IMR-90 (cell line): ENCODE results near the gene CACNG7. TPM values are rescaled to one million over a fixed set of nuclear protein-coding genes. Genes with fewer than 3 reads are reported as not detected.
A peak's percentile ranks its signal among the peaks of the same experiment; 100 is the strongest.

Experiments
- ATAC-seq: fragments of 200-7000 bp; cut with Tn5 transposase; 2 replicates; pipeline ENCODE4 v1.9.1; 2020; ENCODE audit warnings: low read depth, mild to moderate bottlenecking, moderate library complexity
- BruUV-seq: library from RNA; stranded (reverse); fragments of 400-500 nt; replicated peaks from 2 replicates; lab custom pipeline; 2021; lab: Mats Ljungman, UMichigan
- CTCF ChIA-PET: fragments of 300-600 bp; formaldehyde crosslinking; extraction: SDS; loops from one replicate; lab custom pipeline; 2021; ENCODE audit warnings: antibody characterized with exemption; lab: Yijun Ruan, JAX
- POLR2A ChIA-PET: fragments of 300-600 bp; sonication (Branson Sonifier 250); formaldehyde crosslinking; loops from one replicate; lab custom pipeline; 2022; ENCODE audit warnings: antibody characterized with exemption; ENCODE audit not compliant: unreplicated experiment; lab: Charles Lee
- DNase-seq: peaks from one replicate; pipeline ENCODE4 v3.0.0; 2013
- H2AFZ ChIP-seq: replicated peaks from 2 replicates; pipeline ENCODE3; 2013; ENCODE audit warnings: low read length, mild to moderate bottlenecking; ENCODE audit not compliant: poor library complexity
- H2AK5ac ChIP-seq: 2 replicates; pipeline ENCODE4 v1.6.1; 2013; ENCODE audit warnings: low read depth, low read length, inconsistent platforms
- H2AK9ac ChIP-seq: replicated peaks from 2 replicates; pipeline ENCODE3; 2013; ENCODE audit warnings: mild to moderate bottlenecking, low read depth, low read length, moderate library complexity; ENCODE audit not compliant: poor library complexity
- H2BK120ac ChIP-seq: 2 replicates; pipeline ENCODE4 v1.6.1; 2013; ENCODE audit warnings: low read depth, low read length, inconsistent platforms
- H2BK15ac ChIP-seq: 3 replicates; pipeline ENCODE4 v1.6.1; 2013; ENCODE audit warnings: low read depth, low read length, inconsistent platforms
- H2BK20ac ChIP-seq: 2 replicates; pipeline ENCODE4 v1.6.1; 2013; ENCODE audit warnings: low read depth, mild to moderate bottlenecking, inconsistent platforms, low read length, moderate library complexity
- H2BK5ac ChIP-seq: 2 replicates; pipeline ENCODE4 v1.6.1; 2013; ENCODE audit warnings: mild to moderate bottlenecking, low read depth, low read length, inconsistent platforms; ENCODE audit not compliant: poor library complexity, severe bottlenecking
- H3K14ac ChIP-seq: replicated peaks from 2 replicates; pipeline ENCODE4 v1.6.1; 2013; ENCODE audit warnings: low read depth, low read length, inconsistent platforms
- H3K18ac ChIP-seq: 2 replicates; pipeline ENCODE4 v1.6.1; 2013; ENCODE audit warnings: low read depth, low read length, control low read depth
- H3K23ac ChIP-seq: 2 replicates; pipeline ENCODE4 v1.6.1; 2013; ENCODE audit warnings: low read depth, low read length, inconsistent platforms
- H3K27ac ChIP-seq: 2 replicates; pipeline ENCODE4 v1.5.1; 2013; ENCODE audit warnings: mild to moderate bottlenecking, control low read depth, low read length; ENCODE audit not compliant: insufficient read depth
- H3K27me3 ChIP-seq: 2 replicates; pipeline ENCODE4 v1.6.1; 2013; ENCODE audit warnings: low read length; ENCODE audit not compliant: control insufficient read depth, insufficient read depth
- H3K36me3 ChIP-seq: 2 replicates; pipeline ENCODE4 v1.6.1; 2013; ENCODE audit warnings: low read length, mixed read lengths; ENCODE audit not compliant: control insufficient read depth, insufficient read depth
- H3K4ac ChIP-seq: 2 replicates; pipeline ENCODE4 v1.6.1; 2013; ENCODE audit warnings: low read depth, low read length, inconsistent platforms
- H3K4me1 ChIP-seq: 2 replicates; pipeline ENCODE4 v1.6.1; 2013; ENCODE audit warnings: low read length, mixed read lengths; ENCODE audit not compliant: control insufficient read depth, insufficient read depth
- H3K4me2 ChIP-seq: 2 replicates; pipeline ENCODE4 v1.6.1; 2013; ENCODE audit warnings: low read depth, mild to moderate bottlenecking, control low read depth, low read length, moderate library complexity
- H3K4me3 ChIP-seq: 2 replicates; pipeline ENCODE4 v1.5.1; 2013; ENCODE audit warnings: low read depth, mild to moderate bottlenecking, control low read depth, low read length, moderate library complexity; ENCODE audit not compliant: insufficient read depth
- H3K56ac ChIP-seq: 2 replicates; pipeline ENCODE4 v1.6.1; 2013; ENCODE audit warnings: low read length, inconsistent platforms; ENCODE audit not compliant: insufficient read depth; ENCODE audit errors: extremely low read depth
- H3K79me1 ChIP-seq, 2 experiments: 2 replicates each; pipeline ENCODE4 v1.6.1; 2013; ENCODE audit warnings: low read length in 2 of 2, inconsistent platforms in 1 of 2, low read depth in 1 of 2
- H3K9ac ChIP-seq: 2 replicates; pipeline ENCODE4 v1.6.1; 2013; ENCODE audit warnings: low read depth, low read length, control low read depth
- H3K9me1 ChIP-seq: 2 replicates; pipeline ENCODE4 v1.6.1; 2013; ENCODE audit warnings: low read length, inconsistent platforms; ENCODE audit not compliant: insufficient read depth
- H3K9me3 ChIP-seq: 2 replicates; pipeline ENCODE4 v1.6.1; 2013; ENCODE audit warnings: low read length; ENCODE audit not compliant: control insufficient read depth, insufficient read depth
- H4K20me1 ChIP-seq: 2 replicates; pipeline ENCODE4 v1.6.1; 2013; ENCODE audit warnings: low read length, inconsistent platforms; ENCODE audit not compliant: insufficient read depth
- H4K5ac ChIP-seq: 2 replicates; pipeline ENCODE4 v1.6.1; 2013; ENCODE audit warnings: mild to moderate bottlenecking, low read depth, low read length, control low read depth
- H4K8ac ChIP-seq, 2 experiments: 2 replicates each; pipeline ENCODE4 v1.6.1; 2013; ENCODE audit warnings: low read depth in 2 of 2, low read length in 2 of 2, control low read depth in 1 of 2, inconsistent platforms in 1 of 2
- H4K91ac ChIP-seq: 2 replicates; pipeline ENCODE4 v1.6.1; 2013; ENCODE audit warnings: low read depth, low read length, inconsistent platforms; ENCODE audit not compliant: insufficient read depth
- BHLHE40 ChIP-seq: fragments of 150-350 bp; IDR thresholded peaks from 2 replicates; pipeline ENCODE4 v1.6.1; 2016; ENCODE audit warnings: mild to moderate bottlenecking, low read depth, low read length
- CEBPB ChIP-seq: IDR thresholded peaks from 2 replicates; pipeline ENCODE4 v1.6.1; 2012; ENCODE audit warnings: low read depth, low read length, improper control_type of control experiment
- CHD1 ChIP-seq: IDR thresholded peaks from 2 replicates; pipeline ENCODE4 v1.6.1; 2012; ENCODE audit warnings: low read depth, low read length, improper control_type of control experiment
- CTCF ChIP-seq: conservative IDR thresholded peaks from 2 replicates; pipeline ENCODE4 v1.5.1; 2012; ENCODE audit warnings: mild to moderate bottlenecking, low read depth, low read length, improper control_type of control experiment
- ELK1 ChIP-seq: fragments of 150-350 bp; IDR thresholded peaks from 2 replicates; pipeline ENCODE4 v1.6.1; 2016; ENCODE audit warnings: low read depth, mild to moderate bottlenecking, low read length, moderate library complexity, borderline replicate concordance
- FOS ChIP-seq: fragments of 150-350 bp; IDR thresholded peaks from 2 replicates; pipeline ENCODE4 v1.6.1; 2016; ENCODE audit warnings: low read depth, low read length
- MAFK ChIP-seq: IDR thresholded peaks from 2 replicates; pipeline ENCODE4 v1.6.1; 2012; ENCODE audit warnings: low read depth, low read length, improper control_type of control experiment
- MAZ ChIP-seq: IDR thresholded peaks from 2 replicates; pipeline ENCODE4 v1.6.1; 2012; ENCODE audit warnings: low read depth, mild to moderate bottlenecking, low read length, improper control_type of control experiment, moderate library complexity, borderline replicate concordance
- MXI1 ChIP-seq: IDR thresholded peaks from 2 replicates; pipeline ENCODE4 v1.6.1; 2012; ENCODE audit warnings: low read depth, mild to moderate bottlenecking, low read length, moderate library complexity, borderline replicate concordance
- NFE2L2 ChIP-seq: fragments of 150-350 bp; IDR thresholded peaks from 2 replicates; pipeline ENCODE4 v1.6.1; 2016; ENCODE audit warnings: low read depth, mild to moderate bottlenecking, low read length
- POLR2A ChIP-seq: IDR thresholded peaks from 2 replicates; pipeline ENCODE4 v1.6.1; 2012; ENCODE audit warnings: mild to moderate bottlenecking, low read depth, low read length
- RAD21 ChIP-seq: IDR thresholded peaks from 2 replicates; pipeline ENCODE4 v1.6.1; 2012; ENCODE audit warnings: low read length, improper control_type of control experiment
- RCOR1 ChIP-seq: IDR thresholded peaks from 2 replicates; pipeline ENCODE4 v1.6.1; 2012; ENCODE audit warnings: mild to moderate bottlenecking, low read length, improper control_type of control experiment; ENCODE audit not compliant: insufficient replicate concordance
- RFX5 ChIP-seq: IDR thresholded peaks from 2 replicates; pipeline ENCODE4 v1.8.0; 2012; ENCODE audit warnings: low read depth, mild to moderate bottlenecking, low read length, moderate library complexity
- SMC3 ChIP-seq: fragments of 150-350 bp; IDR thresholded peaks from 2 replicates; pipeline ENCODE4 v1.6.1; 2016; ENCODE audit warnings: low read depth, mild to moderate bottlenecking, antibody characterized with exemption, low read length, moderate library complexity
- WGBS, 2 experiments: methylation state at CpG; one replicate each; pipeline versions ENCODE4 v1.1.5 to v1.1.7; 2013; ENCODE audit warnings: missing lambda C conversion rate in 2 of 2; ENCODE audit not compliant: insufficient read length in 1 of 2; ENCODE audit errors: extremely low coverage in 2 of 2; 5-methylcytosine and 5-hydroxymethylcytosine counted together
- dilution Hi-C: fragments of 300-500 bp; cut with HindIII; formaldehyde crosslinking; loops from one replicate; pipeline ENCODE4 v1.14.3; 2018; ENCODE audit warnings: low sequenced_read_pairs; ENCODE audit not compliant: unreplicated experiment
- in situ Hi-C: fragments of 300-500 bp; cut with MboI; formaldehyde crosslinking; loops from 3 replicates; pipeline ENCODE4 v1.14.3; 2019; ENCODE audit warnings: low sequenced_read_pairs, inconsistent platforms, mixed read lengths
- intact Hi-C: fragments of 100-400 bp; cut with micrococcal nuclease; formaldehyde crosslinking; loops from 2 replicates; pipeline ENCODE4 v1.10.0; 2022
- polyA plus RNA-seq, 3 experiments: library from polyadenylated mRNA; depleted of rRNA; stranded (reverse); fragments of >200 nt; gene quantifications; 2 replicates each; pipeline ENCODE4 v1.2.3, GENCODE V29; 2012; ENCODE audit warnings: low replicate concordance in 1 of 3
- total RNA-seq: library from RNA; depleted of rRNA; stranded (reverse); fragments of >200 nt; gene quantifications from 2 replicates; pipeline ENCODE4 v1.2.3, GENCODE V29; 2012
- TF ChIP-seq, protein P1 (sequence below): fragments of 150-350 bp; IDR thresholded peaks from 2 replicates; pipeline ENCODE4 v1.6.1; 2017; ENCODE audit warnings: mild to moderate bottlenecking, antibody characterized with exemption, low read length, low read depth

The CACNG7 gene
- total and polyA plus RNA-seq, 2 of the 4 experiments (the other 2 are of a cell fraction) = 0.36 to 6.7 TPM

- Histone ChIP-seq H2BK15ac (no peak overlapping the region), H4K8ac (no peak overlapping the region), H3K4me2 (no peak overlapping the region), H2BK5ac (no peak overlapping the region), H4K20me1 (no peaks in the 10 kb centered on the region), H3K9me3 (no peaks in the 10 kb centered on the region), H3K9me1 (no peaks in the 10 kb centered on the region), H3K4me1 (peaks cover 5% of the 10 kb centered on the region; the same call in 1 of the 2 replicates), H2BK20ac (no peak overlapping the region), H2BK120ac (no peak overlapping the region), H3K4me3 (no peak overlapping the region), H3K27ac (no peak overlapping the region), H4K5ac (no peak overlapping the region), H4K91ac (no peak overlapping the region), H3K4ac (no peak overlapping the region), H3K14ac (no peak overlapping the region), H3K9ac (no peak overlapping the region), H2AFZ (peak overlapping the region; percentile 79), H2AK9ac (no peak overlapping the region), H3K18ac (no peak overlapping the region), H2AK5ac (no peak overlapping the region), H3K56ac (no peak overlapping the region), H3K27me3 (peaks cover 31% of the 10 kb centered on the region), H3K36me3 (no peaks in the 10 kb centered on the region), H3K79me1 (no peaks in the 10 kb centered on the region), H3K23ac (no peak overlapping the region)
- ATAC-seq (no peak), DNase-seq (no peak)
- intact Hi-C loops = no loop called here
- BruUV-seq = no TSS peak
- in situ Hi-C loops = no loop called here
- ChIA-PET CTCF (interaction anchor here (0.5 to 1.8 kb wide), 2 partner anchors 111 to 116 kb away, joined by 3 to 9 read pairs; no protein-coding TSS in a partner anchor), POLR2A (no interaction called here)
- dilution Hi-C loops = no loop called here
- TF ChIP-seq CHD1 = no peak
- TF ChIP-seq MAZ = no peak
- no peak for TF ChIP-seq CTCF
- TF ChIP-seq CEBPB = no peak
- TF ChIP-seq SMC3 = no peak
- TF ChIP-seq FOS = no peak
- no peak for TF ChIP-seq BHLHE40
- TF ChIP-seq MXI1 = no peak
- TF ChIP-seq NFE2L2 = no peak
- no peak for TF ChIP-seq ELK1
- TF ChIP-seq RCOR1 = no peak
- no peak for TF ChIP-seq RFX5
- TF ChIP-seq, protein P1, sequence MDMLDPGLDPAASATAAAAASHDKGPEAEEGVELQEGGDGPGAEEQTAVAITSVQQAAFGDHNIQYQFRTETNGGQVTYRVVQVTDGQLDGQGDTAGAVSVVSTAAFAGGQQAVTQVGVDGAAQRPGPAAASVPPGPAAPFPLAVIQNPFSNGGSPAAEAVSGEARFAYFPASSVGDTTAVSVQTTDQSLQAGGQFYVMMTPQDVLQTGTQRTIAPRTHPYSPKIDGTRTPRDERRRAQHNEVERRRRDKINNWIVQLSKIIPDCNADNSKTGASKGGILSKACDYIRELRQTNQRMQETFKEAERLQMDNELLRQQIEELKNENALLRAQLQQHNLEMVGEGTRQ = no peak
- no peak for TF ChIP-seq POLR2A
- TF ChIP-seq RAD21 = no peak
- TF ChIP-seq MAFK = no peak
- WGBS, 2 experiments = no CpG with 5 or more reads among the region's 14 CpGs
These were observed 1.9 kb upstream of the CACNG7 start for GRCh38 chr19:53907193-53907581.
